ENCODE results near the gene UBD. TPM values are rescaled to one million over a fixed set of nuclear protein-coding genes. Genes with fewer than 3 reads are reported as not detected.

UBD gene
- 1.6 TPM for total RNA-seq

GRCh38 chr6:29559524-29560287 is at the start of gene UBD:
TSS of gene UBD (minus strand) at chr6:29559732. CDS start at chr6:29559701, 31 bp downstream.
- Histone ChIP-seq H3K27me3 (ENCODE audit: control insufficient read depth in 3 of 3, insufficient read depth in 3 of 3, low read length in 3 of 3) (peaks cover 15 to 16% (median 16%) of the 10 kb centered on the region in 3 donors), H3K4me3 (ENCODE audit: low read length in 3 of 3) (no peak within 1 kb of the TSS), H3K9ac (ENCODE audit: low read depth in 1 of 3, low read length in 3 of 3) (no peak within 1 kb of the TSS), H3K36me3 (ENCODE audit: control insufficient read depth in 3 of 3, insufficient read depth in 3 of 3, low read length in 3 of 3) (no peaks in the 10 kb centered on the region), H3K27ac (ENCODE audit: low read depth, low read length) (no peak within 1 kb of the TSS), H3K9me3 (ENCODE audit: control insufficient read depth in 3 of 3, low read length in 3 of 3) (no peaks in the 10 kb centered on the region), H3K4me1 (ENCODE audit: control insufficient read depth in 3 of 3, insufficient read depth in 3 of 3, low read length in 3 of 3) (no peaks in the 10 kb centered on the region)

GRCh38 chr6:29608131-29608530 is 48.6 kb upstream of the UBD start:
- no peak overlapping the region for H3K4me3 ChIP-seq (ENCODE audit: low read length in 3 of 3)
- no peak overlapping the region for H3K9ac ChIP-seq (ENCODE audit: low read depth in 1 of 3, low read length in 3 of 3)
- H3K36me3 ChIP-seq (ENCODE audit: control insufficient read depth in 3 of 3, insufficient read depth in 3 of 3, low read length in 3 of 3), result peaks cover 4 to 29% (median 9%) of the 10 kb centered on the region in 3 donors
- H3K27me3 ChIP-seq (ENCODE audit: control insufficient read depth in 3 of 3, insufficient read depth in 3 of 3, low read length in 3 of 3), result peaks cover 0 to 4% (median 0%) of the 10 kb centered on the region in 3 donors
- H3K4me1 ChIP-seq (ENCODE audit: control insufficient read depth in 3 of 3, insufficient read depth in 3 of 3, low read length in 3 of 3), result no peaks in the 10 kb centered on the region
- no peak overlapping the region for H3K27ac ChIP-seq (ENCODE audit: low read depth, low read length)
- H3K9me3 ChIP-seq (ENCODE audit: control insufficient read depth in 3 of 3, low read length in 3 of 3), result no peaks in the 10 kb centered on the region

GRCh38 chr6:29603930-29604329 is 44.4 kb upstream of the UBD start:
- H3K27ac ChIP-seq (ENCODE audit: low read depth, low read length), result no peak overlapping the region
- no peaks in the 10 kb centered on the region for H3K4me1 ChIP-seq (ENCODE audit: control insufficient read depth in 3 of 3, insufficient read depth in 3 of 3, low read length in 3 of 3)
- H3K9ac ChIP-seq (ENCODE audit: low read depth in 1 of 3, low read length in 3 of 3), result no peak overlapping the region
- no peak overlapping the region for H3K4me3 ChIP-seq (ENCODE audit: low read length in 3 of 3)
- H3K36me3 ChIP-seq (ENCODE audit: control insufficient read depth in 3 of 3, insufficient read depth in 3 of 3, low read length in 3 of 3), result peaks cover 7 to 25% (median 9%) of the 10 kb centered on the region in 3 donors
- no peaks in the 10 kb centered on the region for H3K9me3 ChIP-seq (ENCODE audit: control insufficient read depth in 3 of 3, low read length in 3 of 3)
- H3K27me3 ChIP-seq (ENCODE audit: control insufficient read depth in 3 of 3, insufficient read depth in 3 of 3, low read length in 3 of 3), result peaks cover 0 to 5% (median 4%) of the 10 kb centered on the region in 3 donors

- Histone ChIP-seq H3K9me3 (ENCODE audit: control insufficient read depth in 3 of 3, low read length in 3 of 3) (no peaks in the 10 kb centered on the region), H3K4me1 (ENCODE audit: control insufficient read depth in 3 of 3, insufficient read depth in 3 of 3, low read length in 3 of 3) (no peaks in the 10 kb centered on the region), H3K27ac (ENCODE audit: low read depth, low read length) (no peak overlapping the region), H3K36me3 (ENCODE audit: control insufficient read depth in 3 of 3, insufficient read depth in 3 of 3, low read length in 3 of 3) (peaks cover 6 to 25% (median 7%) of the 10 kb centered on the region in 3 donors), H3K4me3 (ENCODE audit: low read length in 3 of 3) (no peak overlapping the region), H3K27me3 (ENCODE audit: control insufficient read depth in 3 of 3, insufficient read depth in 3 of 3, low read length in 3 of 3) (peaks cover 0 to 5% (median 4%) of the 10 kb centered on the region in 3 donors), H3K9ac (ENCODE audit: low read depth in 1 of 3, low read length in 3 of 3) (no peak overlapping the region)
Observed at GRCh38 chr6:29603456-29603855, 43.9 kb upstream of the UBD start.

- Histone ChIP-seq H3K9me3 (ENCODE audit: control insufficient read depth in 3 of 3, low read length in 3 of 3) (no peaks in the 10 kb centered on the region), H3K27me3 (ENCODE audit: control insufficient read depth in 3 of 3, insufficient read depth in 3 of 3, low read length in 3 of 3) (peaks cover 0 to 5% (median 4%) of the 10 kb centered on the region in 3 donors), H3K4me1 (ENCODE audit: control insufficient read depth in 3 of 3, insufficient read depth in 3 of 3, low read length in 3 of 3) (no peaks in the 10 kb centered on the region), H3K36me3 (ENCODE audit: control insufficient read depth in 3 of 3, insufficient read depth in 3 of 3, low read length in 3 of 3) (peaks cover 6 to 25% (median 7%) of the 10 kb centered on the region in 3 donors), H3K4me3 (ENCODE audit: low read length in 3 of 3) (no peak overlapping the region), H3K9ac (ENCODE audit: low read depth in 1 of 3, low read length in 3 of 3) (no peak overlapping the region), H3K27ac (ENCODE audit: low read depth, low read length) (no peak overlapping the region)
Observed at GRCh38 chr6:29602564-29603361, 43.2 kb upstream of the UBD start.

- Histone ChIP-seq H3K4me3 (ENCODE audit: low read length in 3 of 3) (no peak overlapping the region), H3K36me3 (ENCODE audit: control insufficient read depth in 3 of 3, insufficient read depth in 3 of 3, low read length in 3 of 3) (peaks cover 0 to 3% (median 3%) of the 10 kb centered on the region in 3 donors), H3K27ac (ENCODE audit: low read depth, low read length) (no peak overlapping the region), H3K4me1 (ENCODE audit: control insufficient read depth in 3 of 3, insufficient read depth in 3 of 3, low read length in 3 of 3) (no peaks in the 10 kb centered on the region), H3K9ac (ENCODE audit: low read depth in 1 of 3, low read length in 3 of 3) (no peak overlapping the region), H3K9me3 (ENCODE audit: control insufficient read depth in 3 of 3, low read length in 3 of 3) (no peaks in the 10 kb centered on the region), H3K27me3 (ENCODE audit: control insufficient read depth in 3 of 3, insufficient read depth in 3 of 3, low read length in 3 of 3) (peaks cover 0 to 5% (median 3%) of the 10 kb centered on the region in 3 donors)
Observed at GRCh38 chr6:29598172-29598747, 38.7 kb upstream of the UBD start.

GRCh38 chr6:29597184-29597583 is 37.7 kb upstream of the UBD start:
- Histone ChIP-seq H3K4me3 (ENCODE audit: low read length in 3 of 3) (no peak overlapping the region), H3K36me3 (ENCODE audit: control insufficient read depth in 3 of 3, insufficient read depth in 3 of 3, low read length in 3 of 3) (no peaks in the 10 kb centered on the region), H3K27me3 (ENCODE audit: control insufficient read depth in 3 of 3, insufficient read depth in 3 of 3, low read length in 3 of 3) (peaks cover 0 to 3% (median 0%) of the 10 kb centered on the region in 3 donors), H3K27ac (ENCODE audit: low read depth, low read length) (no peak overlapping the region), H3K9me3 (ENCODE audit: control insufficient read depth in 3 of 3, low read length in 3 of 3) (no peaks in the 10 kb centered on the region), H3K4me1 (ENCODE audit: control insufficient read depth in 3 of 3, insufficient read depth in 3 of 3, low read length in 3 of 3) (no peaks in the 10 kb centered on the region), H3K9ac (ENCODE audit: low read depth in 1 of 3, low read length in 3 of 3) (no peak overlapping the region)

- H3K4me1 ChIP-seq (ENCODE audit: control insufficient read depth in 3 of 3, insufficient read depth in 3 of 3, low read length in 3 of 3), result no peaks in the 10 kb centered on the region
- no peak overlapping the region for H3K4me3 ChIP-seq (ENCODE audit: low read length in 3 of 3)
- H3K9ac ChIP-seq (ENCODE audit: low read depth in 1 of 3, low read length in 3 of 3), result no peak overlapping the region
Observed at GRCh38 chr6:29596381-29596900, 36.9 kb upstream of the UBD start.

GRCh38 chr6:29593199-29593855 is 33.8 kb upstream of the UBD start:
- Histone ChIP-seq H3K9me3 (ENCODE audit: control insufficient read depth in 3 of 3, low read length in 3 of 3) (no peaks in the 10 kb centered on the region), H3K36me3 (ENCODE audit: control insufficient read depth in 3 of 3, insufficient read depth in 3 of 3, low read length in 3 of 3) (no peaks in the 10 kb centered on the region), H3K9ac (ENCODE audit: low read depth in 1 of 3, low read length in 3 of 3) (no peak overlapping the region), H3K4me1 (ENCODE audit: control insufficient read depth in 3 of 3, insufficient read depth in 3 of 3, low read length in 3 of 3) (no peaks in the 10 kb centered on the region), H3K27ac (ENCODE audit: low read depth, low read length) (no peak overlapping the region), H3K4me3 (ENCODE audit: low read length in 3 of 3) (no peak overlapping the region), H3K27me3 (ENCODE audit: control insufficient read depth in 3 of 3, insufficient read depth in 3 of 3, low read length in 3 of 3) (peaks cover 0 to 3% (median 0%) of the 10 kb centered on the region in 3 donors)

More at GRCh38 chr6:29596381-29596900, 36.9 kb upstream of the UBD start:
- peaks cover 0 to 3% (median 0%) of the 10 kb centered on the region in 3 donors for H3K27me3 ChIP-seq (ENCODE audit: control insufficient read depth in 3 of 3, insufficient read depth in 3 of 3, low read length in 3 of 3)
- H3K27ac ChIP-seq (ENCODE audit: low read depth, low read length), result no peak overlapping the region
- no peaks in the 10 kb centered on the region for H3K9me3 ChIP-seq (ENCODE audit: control insufficient read depth in 3 of 3, low read length in 3 of 3)
- no peaks in the 10 kb centered on the region for H3K36me3 ChIP-seq (ENCODE audit: control insufficient read depth in 3 of 3, insufficient read depth in 3 of 3, low read length in 3 of 3)
